ENCODE results near the gene SPRING1.

- TF ChIP-seq CTCF (IDR thresholded peaks at IDR 0.05) (no peak), POLR2A (IDR thresholded peaks at IDR 0.05) (no peak)
Measured at GRCh38 chr12:116698116-116698515, 39.8 kb downstream of the SPRING1 start.
